IPS-NIHi7 (cell line): ENCODE data around the gene COPZ1.
A peak's percentile ranks its signal among the peaks of the same experiment; 100 is the strongest.
"Not testable (repeated sequence)": the region's sequence is repeated elsewhere in the genome, so short reads cannot be mapped to it uniquely, and the experiment has no call there.

Experiments
- DNase-seq: peaks from one replicate; pipeline ENCODE4 v3.0.0; 2012; ENCODE audit warnings: mixed read lengths; ENCODE audit errors: extremely low spot score

COPZ1 gene

DNA sequence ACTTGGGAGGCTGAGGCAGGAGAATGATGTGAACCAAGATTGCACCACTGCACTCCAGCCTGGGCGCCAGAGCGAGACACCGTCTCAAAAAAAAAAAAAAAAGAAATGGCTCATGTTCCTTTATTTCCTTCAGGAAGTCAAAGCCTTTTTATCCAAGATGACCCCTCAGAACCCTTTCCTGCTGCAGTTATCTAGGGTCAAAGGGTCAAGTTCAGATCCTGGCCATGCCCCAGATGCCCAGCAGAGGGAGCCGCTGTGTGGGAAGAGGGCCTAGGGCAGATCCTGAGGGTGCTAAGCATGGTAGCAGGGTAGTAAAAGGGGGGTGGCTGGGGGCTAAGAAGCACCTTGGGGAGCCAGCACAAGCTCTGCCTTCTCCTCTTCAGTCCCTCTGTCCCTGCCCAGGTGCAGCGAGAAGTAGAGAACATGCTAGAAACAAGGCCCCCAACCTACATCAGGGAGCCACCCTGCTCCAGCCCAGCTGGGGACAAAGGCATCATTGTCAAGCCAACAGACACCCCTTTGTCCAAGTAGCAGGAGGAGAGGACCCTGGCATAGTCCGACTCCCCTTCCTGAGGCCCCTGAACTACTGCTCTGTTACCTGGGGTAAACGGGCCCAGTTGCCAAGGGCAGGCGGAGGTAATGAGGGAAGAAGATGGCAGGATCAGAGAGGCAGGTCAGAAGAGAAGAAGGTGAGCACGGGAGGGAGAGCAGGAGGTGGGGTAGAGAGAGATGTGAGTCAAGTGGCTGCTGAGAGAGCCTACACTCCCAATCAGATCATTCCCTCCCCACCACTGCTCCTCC, 30.6 kb upstream of the COPZ1 start:
- peak; percentile 82 for DNase-seq

GRCh38 chr12:54294953-54295566, 29.9 kb upstream of the COPZ1 start:
- no peak for DNase-seq

- DNase-seq = no peak
These were observed 28.4 kb upstream of the COPZ1 start for GRCh38 chr12:54296393-54297099.

DNA sequence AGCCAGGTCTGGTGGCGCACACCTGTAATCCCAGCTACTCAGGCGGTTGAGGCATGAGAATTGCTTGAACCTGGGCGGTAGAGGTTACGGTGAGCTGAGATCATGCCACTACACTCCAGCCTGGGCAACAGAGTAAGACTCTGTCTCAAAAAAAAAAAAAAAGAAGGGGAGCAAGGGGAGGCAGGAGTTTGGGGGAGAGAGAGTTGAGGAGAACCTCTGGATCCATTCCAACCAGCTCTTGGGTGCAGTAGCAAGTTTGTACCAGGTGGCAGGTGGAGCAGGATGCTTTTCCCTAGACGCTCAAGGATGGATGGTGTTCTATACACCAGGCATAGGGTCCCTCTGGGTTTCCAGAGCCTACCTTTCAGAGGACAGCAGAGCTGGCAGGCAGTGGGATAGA, 26.0 kb upstream of the COPZ1 start:
- no peak for DNase-seq

DNA sequence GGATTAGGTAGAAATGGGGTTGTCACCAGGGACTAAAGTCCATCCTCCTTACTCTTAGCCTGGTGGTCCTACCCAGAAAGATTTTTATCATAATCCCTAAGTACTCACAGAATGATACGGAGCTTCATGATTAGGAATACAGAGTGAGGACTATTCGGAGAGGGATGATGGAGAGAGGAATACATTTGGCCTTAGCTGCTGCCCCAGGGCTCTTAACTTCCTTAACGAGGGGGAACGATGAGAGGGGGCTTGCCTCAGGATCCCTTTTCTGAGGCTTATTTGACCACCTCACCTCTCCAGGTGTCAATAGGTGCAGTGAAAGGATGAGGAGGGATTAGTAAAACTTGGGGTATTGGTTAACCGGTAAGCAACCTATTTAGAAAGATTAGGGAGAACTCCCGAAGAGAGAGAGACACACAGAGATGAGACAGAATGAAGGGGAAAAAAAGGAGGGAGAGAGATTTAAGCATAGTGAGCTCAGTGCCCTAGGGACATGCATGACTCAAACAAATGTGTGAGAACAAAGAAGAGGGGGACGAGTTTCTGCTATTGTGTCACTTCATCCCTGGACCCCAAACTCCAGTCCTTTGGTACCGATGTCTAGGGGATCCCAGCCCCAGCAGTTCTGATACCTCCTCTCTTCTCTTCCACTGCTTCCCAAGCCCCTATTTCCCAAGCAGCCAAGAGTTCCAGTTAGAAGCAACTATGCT, 25.3 kb upstream of the COPZ1 start:
- DNase-seq = no peak

- DNase-seq = no peak
These were observed 24.7 kb upstream of the COPZ1 start for GRCh38 chr12:54300225-54300731.

GRCh38 chr12:54300732-54301427, 24.1 kb upstream of the COPZ1 start, which contains the start of gene NFE2:
Gene NFE2, minus strand, starts transcription at chr12:54301015. Its CDS starts 5,767 bp downstream, at chr12:54295248.
- peak; percentile 86 for DNase-seq

DNA sequence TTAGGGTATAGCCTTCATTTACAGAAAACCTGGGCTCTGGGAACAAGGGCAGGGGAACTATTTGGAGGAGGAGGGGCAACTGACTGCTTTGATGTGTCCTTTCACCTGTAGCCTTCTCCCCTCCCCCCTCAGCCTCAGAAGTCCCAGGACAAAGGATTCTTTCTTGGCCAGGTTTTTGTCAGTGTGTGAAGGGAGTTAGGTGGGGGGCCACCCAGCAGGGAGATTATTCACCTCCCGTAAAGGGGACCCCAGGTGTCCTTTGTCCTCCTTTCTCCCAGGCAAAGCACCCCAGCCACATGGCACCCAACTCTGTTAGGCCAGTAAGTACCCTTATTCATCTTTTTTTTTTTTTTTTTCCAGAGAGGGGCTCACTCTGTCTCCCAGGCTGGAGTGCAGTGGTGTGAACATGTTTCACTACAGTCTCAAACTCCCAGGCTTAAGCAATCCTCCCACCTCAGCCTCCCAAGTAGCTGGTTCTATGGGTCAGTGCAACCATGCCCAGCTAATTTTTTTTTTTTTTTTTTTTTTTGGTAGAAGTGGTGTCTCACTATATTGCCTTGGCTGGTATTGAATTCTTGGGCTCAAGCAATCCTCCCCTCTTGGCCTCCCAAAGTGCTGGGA, 23.4 kb upstream of the COPZ1 start:
- DNase-seq = peak; percentile 69

GRCh38 chr12:54303640-54304039, 21.3 kb upstream of the COPZ1 start:
- no peak for DNase-seq

DNA sequence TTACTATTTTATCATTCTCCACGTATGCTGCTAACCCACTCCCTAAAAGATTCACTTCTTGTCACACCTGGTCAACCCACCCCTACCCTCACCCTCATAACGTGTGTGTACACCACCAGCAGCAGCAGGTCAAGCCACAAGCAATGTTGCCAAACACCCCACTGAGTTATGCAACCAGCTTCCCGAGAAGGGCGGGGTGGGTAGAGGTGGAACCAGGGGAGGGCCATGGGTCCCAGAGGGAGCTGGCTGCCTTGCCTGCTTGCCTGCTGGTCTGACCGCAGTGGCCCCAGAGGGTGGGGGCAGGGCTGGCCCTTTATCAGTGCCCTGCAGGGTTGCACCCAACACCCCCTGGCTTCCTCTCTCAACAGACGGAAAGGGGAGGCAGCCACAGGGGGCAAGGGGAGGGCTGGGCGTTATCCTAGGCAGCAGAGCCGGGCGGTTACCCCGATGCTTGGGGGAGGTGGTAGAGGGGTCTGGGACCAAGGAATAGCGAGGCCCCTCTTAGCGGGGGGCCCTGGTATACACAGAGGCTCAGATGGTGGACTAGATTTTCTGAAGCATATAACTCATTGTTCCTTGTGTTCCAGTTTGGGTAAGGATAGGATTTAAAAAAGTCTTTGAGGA, 20.6 kb upstream of the COPZ1 start:
- peak; percentile 69 for DNase-seq

- DNase-seq = no peak
These were observed 17.8 kb upstream of the COPZ1 start for GRCh38 chr12:54306925-54307741.

GRCh38 chr12:54311051-54311450, 13.9 kb upstream of the COPZ1 start:
- no peak for DNase-seq

- DNase-seq = not testable (repeated sequence)
These were observed 12.6 kb upstream of the COPZ1 start for GRCh38 chr12:54312309-54312708.

- DNase-seq = no peak
These were observed 3.6 kb upstream of the COPZ1 start for GRCh38 chr12:54321363-54321762.

DNA sequence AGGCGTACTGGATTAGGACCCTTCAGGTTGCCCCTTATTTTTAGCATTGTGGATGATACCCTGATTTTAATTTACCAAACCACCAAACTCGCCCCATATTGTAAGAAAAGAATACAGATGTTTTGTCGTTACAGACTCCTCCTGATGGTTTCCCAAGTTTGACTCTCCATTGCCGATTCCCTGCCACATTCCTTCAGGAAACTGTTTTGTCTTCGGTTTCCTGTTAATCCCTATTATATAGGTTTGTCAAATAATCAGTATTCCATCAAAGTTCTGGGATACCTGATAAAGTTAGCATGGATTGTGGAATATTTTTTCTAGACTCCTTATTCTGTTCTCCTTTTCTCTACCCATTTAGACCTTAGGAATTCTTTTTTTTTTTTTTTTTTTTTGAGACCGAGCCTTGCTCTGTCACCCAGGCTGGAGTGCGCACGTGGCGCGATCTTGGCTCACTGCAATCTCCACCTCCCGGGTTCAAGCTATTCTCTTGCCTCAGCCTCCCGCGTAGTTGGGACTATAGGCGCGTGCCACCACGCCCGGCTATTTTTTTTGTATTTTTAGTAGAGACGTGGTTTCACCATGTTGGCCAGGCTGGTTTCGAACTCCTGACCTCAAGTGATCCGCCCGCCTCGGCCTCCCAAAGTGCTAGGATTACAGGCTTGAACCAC, 645 bp downstream of the COPZ1 start:
- DNase-seq = not testable (repeated sequence)

GRCh38 chr12:54328595-54329337, 3.8 kb downstream of the COPZ1 start:
- DNase-seq = no peak

- no peak for DNase-seq
These were observed 4.8 kb downstream of the COPZ1 start for GRCh38 chr12:54329759-54330158.

DNA sequence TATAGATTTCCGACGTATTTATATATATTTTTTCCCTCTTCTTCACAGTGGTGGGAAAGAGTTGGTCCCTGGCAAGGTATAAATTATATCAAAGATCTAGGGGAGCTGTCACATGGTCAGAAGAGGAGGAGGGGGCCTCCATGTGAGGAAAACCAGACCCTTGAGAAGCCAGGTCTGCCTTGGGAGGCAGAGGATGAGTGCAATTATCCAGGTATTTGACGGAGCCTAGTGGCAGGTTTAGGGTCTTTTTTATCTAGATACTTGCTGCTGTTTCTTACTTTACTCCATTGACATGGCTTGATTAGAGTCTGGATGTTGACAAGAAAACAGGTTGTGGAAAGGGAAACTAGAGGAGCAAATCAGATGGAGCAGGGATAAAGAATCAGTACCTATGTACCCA, 5.5 kb downstream of the COPZ1 start:
- DNase-seq = no peak
